ENCODE data around the gene OGFOD2.
"Not testable (repeated sequence)": the region's sequence is repeated elsewhere in the genome, so short reads cannot be mapped to it uniquely, and the experiment has no call there.

Gene OGFOD2

DNA sequence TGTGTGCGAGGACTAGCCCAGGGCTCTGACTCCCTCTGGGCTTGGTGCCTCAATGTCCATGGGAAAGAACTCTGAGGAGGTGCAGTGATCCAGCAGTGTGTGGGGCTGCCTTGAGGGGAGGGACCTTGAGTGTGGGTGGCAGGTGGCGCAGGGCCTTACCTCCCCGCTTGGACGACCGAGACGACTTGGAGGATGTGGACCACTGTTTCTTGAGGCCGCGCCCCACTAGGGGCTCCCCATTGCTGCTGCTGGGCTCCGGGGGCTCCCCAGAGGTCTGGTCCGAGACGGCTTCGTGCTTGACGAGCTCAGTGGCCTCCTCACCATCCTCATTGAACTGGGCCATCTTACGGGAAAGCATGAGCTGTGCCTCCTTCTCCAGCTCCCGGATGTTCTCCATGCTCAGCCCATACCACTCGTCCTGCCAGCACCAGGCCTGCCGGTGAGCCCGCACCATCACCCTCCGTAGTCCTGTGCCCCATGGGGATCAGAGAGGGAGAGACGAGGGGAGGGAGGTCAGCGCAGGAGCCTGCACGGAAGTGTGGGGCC lies 30.1 kb downstream of the OGFOD2 start:
- no peak for DNase-seq (ENCODE audit: low read depth in 2 of 2)

DNA sequence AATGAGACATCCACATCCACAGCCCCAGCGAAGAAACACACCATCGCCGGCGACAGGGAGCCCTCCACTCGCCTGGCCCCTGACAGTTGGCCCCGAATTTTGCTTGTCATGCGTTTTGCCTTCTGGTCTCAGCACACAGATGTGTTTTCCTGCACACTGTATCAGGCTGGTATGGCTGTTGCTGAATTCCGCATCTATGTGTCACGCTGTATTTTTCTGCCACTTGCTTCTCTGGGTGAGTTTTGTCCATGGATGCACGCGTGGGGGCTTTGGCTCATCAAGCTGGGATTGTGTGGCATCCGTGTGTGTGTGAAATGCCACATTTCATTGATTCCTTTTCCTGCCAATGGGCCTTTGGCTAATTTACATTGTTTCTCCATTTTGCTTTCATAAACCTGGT lies 31.9 kb downstream of the OGFOD2 start:
- no peak for DNase-seq (ENCODE audit: low read depth in 2 of 2)

DNA sequence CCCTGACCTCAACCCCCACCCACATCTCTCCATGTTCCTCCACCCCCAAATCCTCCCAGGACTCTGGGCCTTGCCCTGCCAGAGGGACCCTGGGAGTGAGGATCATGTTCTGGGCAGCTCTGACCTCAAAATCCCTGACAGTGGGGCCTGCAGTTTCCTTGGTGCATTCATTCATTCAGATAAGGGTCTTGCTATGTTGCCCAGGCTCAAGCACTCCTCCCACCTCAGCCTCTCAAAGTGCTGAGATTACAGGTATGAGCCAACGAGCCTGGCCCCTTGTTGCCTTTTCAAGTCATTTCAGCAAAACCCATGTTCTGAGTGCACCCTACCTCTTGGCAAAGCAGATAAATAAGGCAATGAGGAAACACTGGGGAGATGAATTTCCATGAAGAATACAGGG lies 35.1 kb downstream of the OGFOD2 start:
- DNase-seq (ENCODE audit: low read depth in 2 of 2) = no peak

DNA sequence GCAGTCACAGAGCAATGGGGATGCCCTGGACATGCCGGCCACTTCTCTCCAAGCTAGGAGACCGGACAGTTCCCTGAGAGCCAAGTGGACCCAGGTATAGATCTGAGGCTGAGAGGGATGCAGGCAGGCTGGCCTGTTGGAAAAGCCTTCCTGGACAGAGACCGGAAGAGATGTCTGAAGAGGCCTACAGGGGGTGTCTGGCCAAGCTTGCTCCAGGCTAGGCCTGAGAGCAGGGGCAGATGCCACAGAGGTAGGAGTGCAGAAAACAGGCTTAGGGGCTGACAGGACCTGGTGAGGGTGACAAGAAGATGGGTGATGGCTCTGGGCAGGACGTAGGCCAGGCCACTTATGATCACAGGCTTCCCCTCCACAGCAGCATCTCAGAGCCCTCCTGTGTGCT lies 35.6 kb downstream of the OGFOD2 start:
- DNase-seq (ENCODE audit: low read depth in 2 of 2) = no peak

GRCh38 chr12:123011701-123012100 lies 36.7 kb downstream of the OGFOD2 start:
- no peak for DNase-seq (ENCODE audit: low read depth in 2 of 2)

- DNase-seq (ENCODE audit: low read depth in 2 of 2) = no peak
Measured at GRCh38 chr12:123013185-123014095, 38.4 kb downstream of the OGFOD2 start.

DNA sequence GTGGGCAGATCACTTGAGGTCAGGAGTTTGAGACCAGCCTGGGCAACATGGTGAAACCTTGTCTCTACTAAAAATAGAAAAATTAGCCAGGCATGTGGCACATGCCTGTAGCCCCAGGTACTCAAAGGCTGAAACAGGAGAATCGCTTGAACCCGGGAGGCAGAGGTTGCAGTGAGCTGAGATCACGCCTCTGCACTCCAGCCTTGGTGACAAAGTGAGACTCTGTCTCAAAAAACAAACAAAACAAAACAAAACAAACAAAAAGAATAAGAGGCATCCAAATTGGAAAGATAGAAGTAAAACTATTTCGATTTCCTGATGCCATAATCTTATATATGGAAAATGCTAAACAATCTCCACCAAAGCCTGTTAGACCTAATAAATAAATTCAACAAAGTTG lies 39.4 kb downstream of the OGFOD2 start:
- not testable (repeated sequence) for DNase-seq (ENCODE audit: low read depth in 2 of 2)

DNA sequence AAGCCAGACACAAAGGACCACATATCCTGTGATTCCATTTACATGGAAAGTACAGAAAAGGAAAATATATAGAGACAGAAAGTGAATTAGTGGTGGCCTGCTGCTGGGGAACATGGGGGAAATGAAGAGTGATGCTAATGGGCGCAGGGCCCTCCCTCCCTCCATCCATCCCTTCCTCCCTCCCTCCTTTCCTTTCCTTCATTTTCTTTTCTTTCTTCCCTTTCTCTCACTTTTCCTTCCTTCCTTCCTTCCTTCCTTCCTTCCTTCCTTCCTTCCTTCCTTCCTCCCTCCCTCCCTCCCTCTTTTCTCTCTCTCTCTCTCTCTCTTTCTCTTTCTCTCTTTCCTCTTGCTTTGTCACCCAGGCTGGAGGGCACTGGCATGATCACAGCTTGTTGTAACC lies 42.7 kb downstream of the OGFOD2 start:
- no peak for DNase-seq (ENCODE audit: low read depth in 2 of 2)

DNA sequence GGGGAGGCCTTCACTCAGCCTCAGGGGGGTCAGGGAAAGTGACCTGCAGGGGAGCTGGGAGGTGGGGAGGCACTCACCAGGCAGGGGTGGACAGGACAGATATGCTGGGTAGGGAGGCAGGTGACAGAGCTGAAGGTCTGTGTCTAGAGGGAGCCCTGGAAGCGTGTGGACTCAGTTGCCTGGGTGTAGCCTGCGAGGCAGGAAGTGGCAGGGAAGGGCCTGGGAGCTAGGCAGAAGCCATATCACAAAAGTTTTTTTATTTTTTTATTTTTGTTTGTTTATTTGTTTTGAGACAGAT lies 44.7 kb downstream of the OGFOD2 start:
- no peak for DNase-seq (ENCODE audit: low read depth in 2 of 2)

DNA sequence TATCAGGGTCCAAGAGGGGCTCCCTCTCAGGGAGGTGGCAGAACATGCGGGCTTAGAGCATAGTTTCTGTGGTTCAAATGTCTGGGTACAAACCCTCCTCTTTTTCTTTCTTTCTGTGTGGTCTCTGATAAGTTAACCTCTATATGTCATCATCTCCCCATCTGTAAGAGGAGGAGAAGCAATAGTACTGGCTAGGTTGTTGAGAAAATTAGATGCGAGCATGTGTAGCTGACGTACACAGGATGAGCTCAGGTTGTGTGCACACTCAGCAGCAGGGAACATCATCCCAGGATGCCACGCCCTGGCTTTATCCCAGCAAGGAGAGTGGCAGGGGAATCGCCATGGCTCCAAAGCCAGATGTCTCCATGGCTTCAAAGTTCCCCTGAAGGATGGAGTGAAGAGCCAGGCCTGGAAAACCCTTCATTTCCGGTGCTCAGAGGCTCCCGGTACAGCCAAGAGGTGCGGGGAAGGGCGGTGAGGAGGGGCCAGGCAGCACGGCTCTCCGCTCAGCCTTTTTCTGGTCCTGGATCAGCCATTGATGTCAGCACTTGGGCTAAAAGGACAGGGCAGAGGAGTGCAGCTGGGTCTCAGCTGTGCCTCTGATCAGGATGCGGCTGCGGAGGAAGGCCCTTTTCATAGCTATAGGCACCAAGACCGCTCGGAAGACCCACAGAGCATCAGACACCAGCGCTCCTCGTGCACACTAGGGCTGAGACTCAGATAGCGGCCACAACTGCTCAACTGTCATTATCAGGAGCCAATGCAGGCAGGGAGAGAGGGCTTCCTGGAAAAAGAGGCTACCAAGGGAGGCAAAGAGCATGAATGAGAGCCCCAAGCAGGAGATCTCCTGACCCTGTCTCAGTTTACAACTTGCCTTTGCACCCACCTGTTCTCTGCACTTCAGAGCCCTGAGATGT lies 46.9 kb downstream of the OGFOD2 start:
- DNase-seq (ENCODE audit: low read depth in 2 of 2) = no peak

DNA sequence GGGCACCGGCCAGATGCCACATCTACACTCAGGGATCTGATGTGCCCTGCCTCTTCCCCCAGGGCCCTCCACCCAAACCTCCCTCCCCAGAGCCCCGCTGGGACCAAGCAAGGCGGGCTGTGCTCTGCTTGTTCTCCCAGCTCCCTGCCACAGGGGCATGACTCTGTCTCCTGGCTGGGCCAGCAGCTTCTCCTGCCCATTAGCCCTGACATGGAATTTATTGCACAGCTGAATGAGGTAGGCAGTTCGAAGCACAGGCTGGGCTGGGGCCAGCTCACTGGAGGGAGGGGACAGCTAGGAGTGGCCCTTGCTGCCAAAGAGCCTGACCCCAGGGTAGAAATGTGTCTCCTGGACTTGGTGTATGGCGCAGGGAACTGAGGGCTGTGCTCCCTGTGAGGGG lies 47.8 kb downstream of the OGFOD2 start:
- no peak for DNase-seq (ENCODE audit: low read depth in 2 of 2)

DNA sequence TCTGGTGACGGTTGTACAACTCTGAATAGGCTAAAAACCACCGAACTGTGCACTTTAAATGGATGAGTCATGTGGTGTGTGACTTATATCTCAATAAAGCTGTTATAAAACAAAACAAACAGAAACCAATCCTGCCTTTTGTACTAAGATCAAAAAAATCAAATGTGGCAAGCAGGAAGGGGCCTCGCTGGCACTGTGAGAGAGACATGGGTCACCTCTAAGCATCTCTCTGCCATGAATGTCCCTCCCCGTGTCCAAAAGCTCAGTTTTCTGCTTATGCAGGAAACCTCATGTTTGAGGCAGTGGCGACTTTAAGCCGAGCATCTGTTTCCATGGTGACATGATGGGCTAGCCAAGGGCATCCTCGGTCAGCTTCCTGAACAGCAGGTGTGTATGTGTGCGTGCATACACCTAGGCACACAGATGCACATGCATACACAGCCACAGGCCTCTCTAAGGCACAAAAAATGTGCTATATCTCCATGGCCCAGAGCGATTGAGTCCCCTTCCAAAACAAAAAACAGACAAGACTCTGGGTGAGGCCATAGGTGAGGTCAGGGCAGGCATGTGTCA lies 49.9 kb downstream of the OGFOD2 start:
- no peak for DNase-seq (ENCODE audit: low read depth in 2 of 2)

DNA sequence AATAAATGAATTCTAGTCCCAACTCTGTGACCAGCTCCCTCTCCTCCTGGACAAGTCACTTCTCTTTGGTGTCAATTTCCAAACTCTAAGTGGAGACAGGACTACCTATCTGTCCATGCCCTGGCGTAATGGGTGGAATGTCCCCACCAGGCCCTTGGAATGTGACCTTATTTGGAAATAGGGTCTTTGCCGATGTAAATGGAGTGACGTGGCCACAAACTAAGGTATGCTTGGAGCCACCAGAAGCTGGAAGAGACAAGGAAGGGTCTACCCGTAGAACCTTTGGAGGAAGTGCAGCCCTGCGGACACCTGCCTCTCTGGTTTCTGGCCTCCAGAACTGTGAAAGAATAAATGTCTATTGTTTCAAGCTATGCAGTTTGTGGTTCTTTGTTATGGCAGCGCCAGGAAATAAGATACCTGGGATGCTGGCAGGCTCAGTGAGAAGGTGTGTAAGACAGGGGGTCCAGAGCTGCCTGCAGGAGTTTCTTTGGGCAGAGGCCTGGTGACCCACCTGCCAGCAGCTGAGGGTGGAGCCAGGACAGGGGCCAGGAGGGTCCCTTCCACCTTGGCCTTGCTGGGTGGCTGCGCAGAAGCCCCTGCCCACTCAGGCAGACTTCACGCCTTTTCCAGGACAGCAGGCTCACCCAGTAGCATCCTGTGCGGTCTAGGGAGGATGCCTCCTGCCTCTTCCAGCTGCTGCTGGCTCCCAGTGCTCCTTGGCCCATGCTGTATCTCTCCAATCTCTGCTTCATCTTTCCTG lies 51.2 kb downstream of the OGFOD2 start:
- no peak for DNase-seq (ENCODE audit: low read depth in 2 of 2)

DNA sequence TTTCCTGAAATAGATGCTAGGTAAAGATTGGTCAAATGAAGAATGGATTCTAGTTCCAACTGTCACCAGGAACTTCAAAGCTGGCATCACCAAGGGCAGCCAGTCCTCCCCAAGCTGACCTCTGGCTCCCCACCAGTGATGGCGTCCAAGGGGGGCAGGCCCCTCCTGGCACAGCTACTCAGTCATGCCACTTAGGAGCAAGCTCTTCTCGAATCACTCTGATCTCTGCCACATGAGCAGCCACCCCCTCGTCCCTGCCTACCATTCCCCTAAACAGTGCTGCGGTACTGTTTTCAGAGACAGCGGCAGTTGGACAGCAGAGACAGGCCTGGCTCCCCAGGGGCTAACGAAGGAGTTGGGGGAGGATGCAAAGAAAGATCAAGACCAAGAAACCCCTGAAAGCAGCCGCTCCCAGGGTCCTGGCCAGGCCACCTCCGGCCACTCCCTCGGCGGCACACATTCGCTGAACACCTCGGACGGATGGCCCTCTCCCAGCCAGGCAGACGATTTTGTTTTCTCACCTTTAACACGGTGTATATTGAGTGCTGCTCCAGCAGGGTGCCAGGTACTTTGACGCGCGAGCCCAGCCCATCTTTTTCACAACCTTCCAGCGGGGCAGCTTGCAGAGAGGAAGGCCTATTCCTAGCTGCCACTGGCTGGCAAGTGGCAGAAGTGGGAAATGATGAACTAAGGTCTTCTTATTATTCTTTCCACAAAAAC lies 52.8 kb downstream of the OGFOD2 start:
- DNase-seq (ENCODE audit: low read depth in 2 of 2) = no peak

DNA sequence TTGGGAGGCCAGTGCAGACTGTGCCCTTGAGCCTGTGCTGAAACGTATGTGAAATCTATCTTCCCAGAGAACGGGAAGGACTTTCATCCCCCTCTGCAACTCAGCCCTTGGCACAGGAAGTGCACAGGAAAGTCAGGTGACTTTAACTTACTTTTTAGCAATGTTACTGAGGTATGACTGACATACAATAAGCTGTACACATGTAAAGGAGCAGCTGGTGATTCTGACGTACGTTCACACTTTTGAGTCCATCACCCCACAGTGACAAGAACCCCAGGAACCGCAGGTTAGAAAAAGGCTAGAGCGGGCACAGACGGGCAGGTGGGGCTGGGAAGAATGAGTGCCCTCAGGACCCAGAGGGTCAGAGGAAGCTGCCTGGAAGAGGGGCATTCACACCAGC lies 53.4 kb downstream of the OGFOD2 start:
- no peak for DNase-seq (ENCODE audit: low read depth in 2 of 2)

GRCh38 chr12:123029550-123029949 lies 54.5 kb downstream of the OGFOD2 start:
- no peak for DNase-seq (ENCODE audit: low read depth in 2 of 2)
